Right lobe of liver (tissue), 4 donors: Measurements from ENCODE around the gene BICC1.

Experiments used
- POLR2A ChIP-seq: fragments of 450-650 bp; IDR thresholded peaks from one replicate; pipeline ENCODE4 v1.6.1; 2017; ENCODE audit warnings: antibody characterized with exemption, mild to moderate bottlenecking
- TF ChIP-seq, protein P1 (sequence below), 4 donors: fragments of 200-600 bp in 3 of 4; fragments of 450-650 bp in 1 of 4; IDR thresholded peaks; one replicate each; pipeline versions ENCODE4 v1.5.1 to v1.8.0; 2016 to 2022; ENCODE audit warnings: antibody characterized with exemption in 4 of 4, mild to moderate bottlenecking in 2 of 4
- donor health status: DM: no; HTN: no; CAD: no.
- donor health status: DM: no; HTN: no; CAD: no.
- donor health status: DM: no; HTN: yes; CAD: no.

GRCh38 chr10:58853668-58854067 is 341.0 kb downstream of the BICC1 start:
- TF ChIP-seq, protein P1, sequence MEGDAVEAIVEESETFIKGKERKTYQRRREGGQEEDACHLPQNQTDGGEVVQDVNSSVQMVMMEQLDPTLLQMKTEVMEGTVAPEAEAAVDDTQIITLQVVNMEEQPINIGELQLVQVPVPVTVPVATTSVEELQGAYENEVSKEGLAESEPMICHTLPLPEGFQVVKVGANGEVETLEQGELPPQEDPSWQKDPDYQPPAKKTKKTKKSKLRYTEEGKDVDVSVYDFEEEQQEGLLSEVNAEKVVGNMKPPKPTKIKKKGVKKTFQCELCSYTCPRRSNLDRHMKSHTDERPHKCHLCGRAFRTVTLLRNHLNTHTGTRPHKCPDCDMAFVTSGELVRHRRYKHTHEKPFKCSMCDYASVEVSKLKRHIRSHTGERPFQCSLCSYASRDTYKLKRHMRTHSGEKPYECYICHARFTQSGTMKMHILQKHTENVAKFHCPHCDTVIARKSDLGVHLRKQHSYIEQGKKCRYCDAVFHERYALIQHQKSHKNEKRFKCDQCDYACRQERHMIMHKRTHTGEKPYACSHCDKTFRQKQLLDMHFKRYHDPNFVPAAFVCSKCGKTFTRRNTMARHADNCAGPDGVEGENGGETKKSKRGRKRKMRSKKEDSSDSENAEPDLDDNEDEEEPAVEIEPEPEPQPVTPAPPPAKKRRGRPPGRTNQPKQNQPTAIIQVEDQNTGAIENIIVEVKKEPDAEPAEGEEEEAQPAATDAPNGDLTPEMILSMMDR (IDR thresholded peaks at IDR 0.05), result no peak
- TF ChIP-seq POLR2A, result no peak
